ENCODE results near the gene C6orf118.

DNA sequence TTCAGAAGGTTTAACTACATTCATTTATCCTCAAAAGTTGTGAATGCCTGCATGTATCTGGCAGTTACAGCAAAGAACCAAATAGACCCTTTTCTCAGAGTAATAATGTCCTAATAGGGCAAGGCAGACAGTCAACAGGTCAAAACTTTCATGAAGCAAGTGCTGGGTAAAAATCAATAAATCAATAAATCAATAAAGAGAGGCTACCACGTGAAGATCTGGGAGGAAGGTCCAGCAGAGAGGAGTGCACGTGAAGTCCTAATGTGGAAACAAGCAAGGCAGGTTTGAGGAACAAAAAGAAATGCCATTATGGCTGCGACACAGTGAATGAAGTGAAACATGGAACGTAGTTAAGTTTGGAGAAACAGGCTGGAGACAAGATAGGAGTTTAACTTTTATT is 36.3 kb upstream of the C6orf118 start:
- TF ChIP-seq EP300 (IDR thresholded peaks at IDR 0.05): no peak
- no peak for TF ChIP-seq POLR2A (IDR thresholded peaks at IDR 0.05)
- TF ChIP-seq, protein P1, sequence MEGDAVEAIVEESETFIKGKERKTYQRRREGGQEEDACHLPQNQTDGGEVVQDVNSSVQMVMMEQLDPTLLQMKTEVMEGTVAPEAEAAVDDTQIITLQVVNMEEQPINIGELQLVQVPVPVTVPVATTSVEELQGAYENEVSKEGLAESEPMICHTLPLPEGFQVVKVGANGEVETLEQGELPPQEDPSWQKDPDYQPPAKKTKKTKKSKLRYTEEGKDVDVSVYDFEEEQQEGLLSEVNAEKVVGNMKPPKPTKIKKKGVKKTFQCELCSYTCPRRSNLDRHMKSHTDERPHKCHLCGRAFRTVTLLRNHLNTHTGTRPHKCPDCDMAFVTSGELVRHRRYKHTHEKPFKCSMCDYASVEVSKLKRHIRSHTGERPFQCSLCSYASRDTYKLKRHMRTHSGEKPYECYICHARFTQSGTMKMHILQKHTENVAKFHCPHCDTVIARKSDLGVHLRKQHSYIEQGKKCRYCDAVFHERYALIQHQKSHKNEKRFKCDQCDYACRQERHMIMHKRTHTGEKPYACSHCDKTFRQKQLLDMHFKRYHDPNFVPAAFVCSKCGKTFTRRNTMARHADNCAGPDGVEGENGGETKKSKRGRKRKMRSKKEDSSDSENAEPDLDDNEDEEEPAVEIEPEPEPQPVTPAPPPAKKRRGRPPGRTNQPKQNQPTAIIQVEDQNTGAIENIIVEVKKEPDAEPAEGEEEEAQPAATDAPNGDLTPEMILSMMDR (IDR thresholded peaks at IDR 0.05): no peak
